Measurements from ENCODE around the gene TMEM132C.
"Not testable (repeated sequence)": the region's sequence is repeated elsewhere in the genome, so short reads cannot be mapped to it uniquely, and the experiment has no call there.

Gene TMEM132C

GRCh38 chr12:128570191-128571065 is 303.5 kb downstream of the TMEM132C start:
- DNase-seq: no peak

DNA sequence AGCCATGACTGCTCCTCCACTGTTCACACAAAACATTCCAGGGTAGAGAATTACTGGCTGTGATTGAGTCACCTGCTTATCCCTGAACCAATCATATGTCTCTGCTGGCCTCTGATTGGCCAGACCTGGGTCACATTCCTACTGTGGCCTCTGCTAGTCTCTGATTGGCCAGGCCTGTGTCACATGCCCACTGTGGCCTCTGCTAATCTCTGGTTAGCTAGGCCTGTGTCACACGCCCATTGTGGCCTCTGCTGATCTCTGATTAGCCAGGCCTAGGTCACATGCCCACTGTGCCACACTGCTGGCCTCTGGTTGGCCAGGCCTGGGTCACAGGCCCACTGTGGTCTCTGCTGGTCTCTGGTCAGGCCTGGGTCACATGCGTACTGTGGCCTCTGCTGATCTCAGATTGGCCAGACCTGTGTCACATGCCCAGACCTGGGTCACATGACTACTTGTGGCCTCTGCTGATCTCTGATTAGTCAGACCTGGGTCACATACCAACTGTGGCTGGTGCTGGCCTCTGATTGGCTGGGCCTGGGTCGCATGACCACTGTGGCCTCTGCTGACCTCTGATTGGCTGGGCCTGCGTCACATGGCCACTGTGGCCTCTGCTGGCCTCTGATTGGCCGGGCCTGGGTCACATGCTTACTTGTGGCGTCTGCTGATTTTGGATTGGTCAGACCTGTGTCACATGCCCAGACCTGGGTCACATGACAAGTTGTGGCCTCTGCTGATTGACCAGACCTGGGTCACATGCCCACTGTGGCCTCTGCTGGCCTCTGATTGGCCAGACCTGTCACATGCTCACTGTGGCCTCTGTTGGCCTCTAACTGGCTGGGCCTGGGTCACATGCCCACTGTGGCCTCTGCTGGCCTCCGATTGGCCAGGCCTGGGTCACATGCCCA is 305.2 kb downstream of the TMEM132C start:
- DNase-seq: no peak

DNA sequence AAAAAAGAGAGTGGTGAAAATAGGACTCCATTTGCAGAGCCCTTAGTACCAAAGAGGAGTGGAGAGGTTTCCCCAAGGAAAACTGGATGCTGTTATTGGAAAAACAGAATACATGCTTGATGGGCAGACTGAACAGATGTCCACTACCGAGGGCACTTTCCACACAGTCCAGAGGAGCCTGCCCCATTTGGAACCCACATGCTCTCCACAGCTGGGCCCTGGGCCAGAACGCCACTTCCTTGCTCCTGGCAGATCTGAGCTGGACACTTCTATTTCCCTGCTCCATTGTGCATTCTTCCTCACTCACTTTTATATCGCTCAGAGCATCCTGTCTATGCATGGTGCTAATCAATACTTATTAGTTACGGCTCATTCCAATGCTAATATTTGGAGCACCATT is 306.9 kb downstream of the TMEM132C start:
- DNase-seq: no peak

DNA sequence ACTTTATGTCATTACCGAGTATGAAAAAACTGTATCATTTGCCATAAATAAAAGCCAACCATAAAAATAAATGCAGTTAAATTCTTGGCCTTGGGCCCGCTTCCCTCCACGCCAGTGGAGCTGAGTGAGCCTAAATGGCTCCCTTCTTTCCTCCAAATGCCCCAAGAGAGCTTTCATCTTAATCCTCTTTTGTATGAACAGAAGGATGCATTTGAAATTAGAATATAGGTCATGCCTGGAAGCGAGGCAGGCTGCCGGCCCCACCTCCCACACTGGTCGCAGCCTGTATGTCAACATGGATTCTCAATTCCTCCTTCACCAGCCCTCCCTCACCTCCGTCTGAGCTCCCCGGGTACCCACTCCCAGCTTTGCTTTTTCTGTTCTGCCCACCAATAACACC is 311.1 kb downstream of the TMEM132C start:
- DNase-seq: no peak

DNA sequence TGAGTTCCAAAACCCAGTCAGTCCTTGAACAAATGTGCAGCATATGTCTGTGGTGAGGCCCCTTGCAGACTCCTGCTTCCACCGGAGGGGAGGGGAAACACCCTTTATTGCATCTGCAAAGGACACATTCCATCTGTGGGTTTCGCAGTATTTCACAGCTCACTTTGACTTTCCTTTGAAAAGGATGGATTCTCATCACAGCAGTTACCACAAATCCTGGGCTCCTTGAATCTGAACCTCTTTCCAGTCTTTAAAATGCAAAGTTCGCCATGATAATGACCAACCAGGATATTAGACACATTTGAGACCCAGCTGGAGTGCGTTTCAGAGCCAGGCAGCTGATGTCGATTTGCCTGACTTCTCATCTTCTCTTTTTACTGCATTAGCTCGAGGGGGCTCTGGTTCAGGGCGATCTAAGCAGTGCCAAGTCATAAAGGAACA is 314.4 kb downstream of the TMEM132C start:
- no peak for DNase-seq

GRCh38 chr12:128583453-128583852 is 316.5 kb downstream of the TMEM132C start:
- no peak for DNase-seq

GRCh38 chr12:128586451-128587029 is 319.6 kb downstream of the TMEM132C start:
- no peak for DNase-seq

GRCh38 chr12:128587918-128588317 is 320.9 kb downstream of the TMEM132C start:
- no peak for DNase-seq

- DNase-seq: no peak
Measured at GRCh38 chr12:128592220-128592744, 325.3 kb downstream of the TMEM132C start.

- DNase-seq: no peak
Measured at GRCh38 chr12:128594521-128594920, 327.6 kb downstream of the TMEM132C start.

GRCh38 chr12:128595609-128596008 is 328.6 kb downstream of the TMEM132C start:
- no peak for DNase-seq

DNA sequence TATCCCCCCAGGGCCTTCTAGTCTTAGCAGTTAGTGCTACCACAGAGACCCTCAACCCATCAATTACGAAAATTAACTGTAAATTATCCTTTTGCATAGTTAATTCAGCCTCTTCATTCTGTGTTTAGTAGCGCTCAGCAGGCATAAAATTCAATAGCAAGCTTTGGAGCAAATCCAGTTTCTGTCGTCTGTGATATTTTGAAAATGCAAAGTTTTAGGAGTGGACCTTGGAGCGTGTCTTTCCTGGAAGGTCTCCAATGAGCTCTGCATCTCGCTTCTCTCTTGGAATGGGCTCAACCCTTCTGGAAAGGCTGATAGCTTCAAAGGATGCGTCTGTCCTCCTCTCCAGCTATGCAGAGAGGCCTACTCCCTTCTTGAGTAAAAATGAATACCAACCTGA is 333.9 kb downstream of the TMEM132C start:
- DNase-seq: no peak

DNA sequence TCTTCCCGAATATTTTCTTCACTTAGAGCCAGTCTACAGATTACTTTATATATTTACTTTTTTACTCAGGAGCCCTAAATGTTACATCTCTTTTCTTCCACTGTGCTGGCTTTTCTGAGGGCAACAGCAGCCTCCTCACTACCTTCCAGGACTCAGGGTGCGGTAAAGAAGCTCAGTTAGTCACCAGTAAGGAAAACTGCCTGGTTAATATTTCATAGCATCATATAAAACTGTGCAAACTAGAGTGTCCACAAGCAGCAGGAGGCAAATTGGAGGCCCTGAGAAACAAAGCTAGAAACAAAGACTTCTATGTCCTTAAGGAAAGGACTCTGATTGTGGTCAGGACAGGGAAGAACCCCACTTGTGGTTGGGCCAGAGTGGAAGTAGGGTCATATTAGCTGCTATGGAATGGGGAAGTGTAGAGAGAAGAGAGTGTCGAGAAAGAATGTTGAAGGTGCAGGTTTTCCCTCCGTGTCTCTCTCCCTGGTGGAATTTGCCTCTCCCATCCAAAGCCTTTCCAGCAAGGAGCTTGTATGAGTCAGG is 336.7 kb downstream of the TMEM132C start:
- no peak for DNase-seq

DNA sequence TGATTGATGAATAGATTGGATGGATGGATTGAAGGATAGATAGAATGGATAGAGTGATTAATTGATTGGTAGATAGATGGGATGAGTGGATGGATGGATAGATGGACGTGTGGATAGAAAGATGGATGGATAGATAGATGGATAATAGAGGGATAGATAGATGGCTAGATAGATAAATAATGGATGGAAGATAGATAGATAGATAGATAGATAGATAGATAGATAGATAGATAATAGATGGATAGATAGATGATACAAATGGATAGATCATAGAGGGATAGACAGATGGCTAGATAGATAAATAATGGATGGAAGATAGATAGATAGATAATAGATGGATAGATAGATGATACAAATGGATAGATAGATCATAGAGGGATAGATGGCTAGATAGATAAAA is 337.2 kb downstream of the TMEM132C start:
- not testable (repeated sequence) for DNase-seq

- DNase-seq: no peak
Measured at GRCh38 chr12:128606051-128606450, 339.1 kb downstream of the TMEM132C start.

- no peak for DNase-seq
Measured at GRCh38 chr12:128606538-128606937, 339.6 kb downstream of the TMEM132C start.

- no peak for DNase-seq
Measured at GRCh38 chr12:128606970-128607369, 340.0 kb downstream of the TMEM132C start.

DNA sequence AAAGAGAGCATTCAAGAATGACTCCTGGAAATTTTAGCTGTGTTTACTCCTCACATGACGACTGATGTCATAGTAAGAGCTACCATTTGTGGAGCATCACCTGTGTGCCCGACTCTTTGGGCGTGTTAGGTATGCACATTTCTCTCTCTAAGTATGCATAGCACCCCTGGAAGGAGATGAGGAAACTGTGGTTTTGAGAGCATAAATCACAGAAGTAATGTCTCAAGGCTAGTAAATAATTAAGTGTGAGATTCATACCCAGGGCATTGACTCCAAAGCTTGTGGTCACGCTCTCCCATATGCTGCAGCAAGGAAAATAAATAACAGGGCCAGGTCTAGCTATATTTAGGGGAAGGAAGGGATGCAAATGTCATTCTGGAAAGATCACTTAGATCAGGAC is 340.7 kb downstream of the TMEM132C start:
- no peak for DNase-seq

GRCh38 chr12:128609861-128610260 is 342.9 kb downstream of the TMEM132C start:
- no peak for DNase-seq

- no peak for DNase-seq
Measured at GRCh38 chr12:128611736-128612135, 344.8 kb downstream of the TMEM132C start.

DNA sequence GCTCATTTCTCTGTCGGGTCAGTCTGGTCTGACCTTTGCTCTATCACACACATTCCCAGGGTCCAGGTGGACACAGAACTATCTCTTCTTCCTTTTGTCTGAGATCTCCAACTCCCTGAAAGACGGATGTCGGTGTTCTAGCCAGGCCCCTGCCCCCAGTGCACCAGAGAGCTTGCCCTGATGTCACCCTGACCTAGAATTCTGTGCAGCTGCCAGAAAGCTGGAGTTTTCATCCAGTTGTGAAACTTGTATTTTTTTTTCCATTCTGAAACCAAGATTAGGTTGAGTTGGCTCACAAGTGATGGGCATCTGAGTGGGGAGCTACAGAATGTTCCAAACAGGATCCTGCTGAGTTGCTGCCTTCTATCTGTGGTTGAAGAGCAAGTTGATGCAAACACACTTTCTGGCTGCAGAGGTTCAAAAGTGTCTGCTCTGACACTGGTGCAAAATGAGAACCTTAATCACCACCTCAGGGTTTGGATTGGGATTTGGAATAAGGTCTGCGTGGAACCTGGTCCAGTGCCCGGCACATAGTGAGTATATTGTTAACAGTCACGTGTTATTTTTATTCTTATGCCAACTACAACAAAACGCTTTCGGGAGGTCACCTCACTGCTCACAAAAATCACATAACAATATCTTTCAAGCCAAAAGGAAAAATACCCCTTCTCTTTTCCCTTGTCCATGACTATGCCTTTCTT is 345.3 kb downstream of the TMEM132C start:
- DNase-seq: no peak

All from cortex of kidney (tissue), 1 donor.